H9 (cell line): ENCODE results near the gene SYNGR1. TPM values are rescaled to one million over a fixed set of nuclear protein-coding genes. Genes with fewer than 3 reads are reported as not detected.

Source experiments
- DNase-seq: peaks from one replicate; pipeline ENCODE4 v3.0.0-alpha.2; 2017
- H2AFZ ChIP-seq: one replicate; pipeline ENCODE4 v1.6.1; 2013; ENCODE audit warnings: mild to moderate bottlenecking, low read length, control low read depth, moderate library complexity
- H2AK5ac ChIP-seq: 2 replicates; pipeline ENCODE4 v1.6.1; 2013; ENCODE audit warnings: low read length, control low read depth, mixed read lengths; ENCODE audit not compliant: insufficient read length
- H2BK120ac ChIP-seq: one replicate; pipeline ENCODE4 v1.6.1; 2013; ENCODE audit warnings: low read depth, mild to moderate bottlenecking, low read length, control low read depth, inconsistent platforms; ENCODE audit not compliant: poor library complexity, severe bottlenecking
- H2BK12ac ChIP-seq: 2 replicates; pipeline ENCODE4 v1.6.1; 2013; ENCODE audit warnings: low read length, control low read depth, mixed read lengths, low read depth; ENCODE audit not compliant: insufficient read length
- H2BK15ac ChIP-seq: 2 replicates; pipeline ENCODE4 v1.6.1; 2013; ENCODE audit warnings: low read depth, low read length, control low read depth
- H2BK20ac ChIP-seq: one replicate; pipeline ENCODE4 v1.6.1; 2013; ENCODE audit warnings: low read depth, mild to moderate bottlenecking, low read length, control low read depth, inconsistent platforms; ENCODE audit not compliant: poor library complexity, severe bottlenecking
- H2BK5ac ChIP-seq: 2 replicates; pipeline ENCODE4 v1.6.1; 2013; ENCODE audit warnings: low read length, control low read depth, mixed read lengths; ENCODE audit not compliant: insufficient read length
- H3K14ac ChIP-seq: 2 replicates; pipeline ENCODE4 v1.6.1; 2013; ENCODE audit warnings: low read length, control low read depth; ENCODE audit not compliant: insufficient read depth
- H3K18ac ChIP-seq: 2 replicates; pipeline ENCODE4 v1.6.1; 2013; ENCODE audit warnings: low read depth, mild to moderate bottlenecking, mixed read lengths, low read length, control low read depth; ENCODE audit not compliant: insufficient read length
- H3K23ac ChIP-seq: 2 replicates; pipeline ENCODE4 v1.6.1; 2013; ENCODE audit warnings: low read length, control low read depth, mixed read lengths, low read depth; ENCODE audit not compliant: insufficient read length
- H3K23me2 ChIP-seq: 2 replicates; pipeline ENCODE4 v1.6.1; 2013; ENCODE audit warnings: low read depth, mild to moderate bottlenecking, mixed read lengths, low read length, control low read depth; ENCODE audit not compliant: insufficient read length, poor library complexity, severe bottlenecking
- H3K27ac ChIP-seq: 2 replicates; pipeline ENCODE4 v1.5.1; 2013; ENCODE audit warnings: low read length, control low read depth, mixed read lengths, low read depth; ENCODE audit not compliant: insufficient read length
- H3K27me3 ChIP-seq: 2 replicates; pipeline ENCODE4 v1.6.1; 2013; ENCODE audit warnings: low read length, control low read depth, inconsistent platforms; ENCODE audit not compliant: insufficient read depth
- H3K4ac ChIP-seq: 2 replicates; pipeline ENCODE4 v1.6.1; 2013; ENCODE audit warnings: low read depth, mild to moderate bottlenecking, control low read depth, inconsistent platforms, low read length, moderate library complexity
- H3K4me1 ChIP-seq: 2 replicates; pipeline ENCODE4 v1.6.1; 2013; ENCODE audit warnings: low read length, control low read depth, inconsistent platforms; ENCODE audit not compliant: insufficient read depth
- H3K4me2 ChIP-seq: 2 replicates; pipeline ENCODE4 v1.6.1; 2013; ENCODE audit warnings: low read length, control low read depth, mixed read lengths; ENCODE audit not compliant: insufficient read length, insufficient read depth
- H3K56ac ChIP-seq: 2 replicates; pipeline ENCODE4 v1.6.1; 2013; ENCODE audit warnings: low read depth, mild to moderate bottlenecking, mixed read lengths, low read length, control low read depth; ENCODE audit not compliant: insufficient read length
- H3K79me1 ChIP-seq: 2 replicates; pipeline ENCODE4 v1.6.1; 2013; ENCODE audit warnings: low read depth, mild to moderate bottlenecking, moderate library complexity, low read length, control low read depth, inconsistent platforms; ENCODE audit not compliant: insufficient read depth, poor library complexity, severe bottlenecking
- H3K79me2 ChIP-seq: 2 replicates; pipeline ENCODE4 v1.6.1; 2013; ENCODE audit warnings: low read length, control low read depth, inconsistent platforms; ENCODE audit not compliant: insufficient read depth
- H3K9ac ChIP-seq: 2 replicates; pipeline ENCODE4 v1.6.1; 2013; ENCODE audit warnings: low read length, control low read depth, mixed read lengths; ENCODE audit not compliant: insufficient read length; ENCODE audit errors: extremely low read depth
- H3K9me3 ChIP-seq: one replicate; pipeline ENCODE4 v1.6.1; 2013; ENCODE audit warnings: low read depth, low read length, inconsistent platforms; ENCODE audit not compliant: control insufficient read depth
- H3T11ph ChIP-seq: one replicate; pipeline ENCODE4 v1.6.1; 2013; ENCODE audit warnings: mild to moderate bottlenecking, low read length, control low read depth, inconsistent platforms
- H4K20me1 ChIP-seq: one replicate; pipeline ENCODE4 v1.6.1; 2013; ENCODE audit not compliant: control insufficient read depth, insufficient read length, insufficient read depth
- H4K5ac ChIP-seq: 2 replicates; pipeline ENCODE4 v1.6.1; 2013; ENCODE audit warnings: low read depth, mild to moderate bottlenecking, mixed read lengths, low read length, control low read depth; ENCODE audit not compliant: insufficient read length
- H4K8ac ChIP-seq: replicated peaks from 2 replicates; pipeline ENCODE4 v1.6.1; 2013; ENCODE audit warnings: low read length, control low read depth, mixed read lengths, low read depth; ENCODE audit not compliant: insufficient read length
- H4K91ac ChIP-seq: 2 replicates; pipeline ENCODE4 v1.6.1; 2013; ENCODE audit warnings: low read depth, mild to moderate bottlenecking, moderate library complexity, mixed read lengths, low read length, control low read depth; ENCODE audit not compliant: insufficient read length
- H3K27ac Mint-ChIP-seq, 3 experiments: 2 replicates in 2 of 3; 3 replicates in 1 of 3; pipeline ENCODE4 v1.8.0; 2020 to 2021; ENCODE audit warnings: mixed read lengths in 3 of 3, mild to moderate bottlenecking in 1 of 3, moderate library complexity in 1 of 3
- H3K27me3 Mint-ChIP-seq: 2 replicates; pipeline ENCODE4 v1.8.0; 2021; ENCODE audit warnings: low read depth, mild to moderate bottlenecking, moderate library complexity, mixed read lengths
- H3K36me3 Mint-ChIP-seq, 3 experiments: 2 replicates in 2 of 3; 3 replicates in 1 of 3; pipeline ENCODE4 v1.8.0; 2020 to 2021; ENCODE audit warnings: low read depth in 3 of 3, mixed read lengths in 3 of 3; ENCODE audit not compliant: insufficient read depth in 1 of 3
- H3K4me1 Mint-ChIP-seq, 2 experiments: 2 replicates each; pipeline ENCODE4 v1.8.0; 2020; ENCODE audit warnings: mixed read lengths in 2 of 2
- H3K4me3 Mint-ChIP-seq, 2 experiments: 2 replicates in 1 of 2; 3 replicates in 1 of 2; pipeline ENCODE4 v1.8.0; 2020 to 2021; ENCODE audit warnings: mild to moderate bottlenecking in 2 of 2, mixed read lengths in 2 of 2, moderate library complexity in 1 of 2
- H3K9me3 Mint-ChIP-seq, 2 experiments: 2 replicates in 1 of 2; 3 replicates in 1 of 2; pipeline ENCODE4 v1.8.0; 2020; ENCODE audit warnings: mild to moderate bottlenecking in 2 of 2, mixed read lengths in 2 of 2, moderate library complexity in 1 of 2
- CTCF ChIP-seq: fragments of 200-600 bp; sonication (generic); conservative IDR thresholded peaks from 3 replicates; pipeline ENCODE4 v1.8.0; 2021; ENCODE audit warnings: antibody characterized with exemption, mild to moderate bottlenecking
- WGBS: extraction: QIAGEN DNeasy Blood & Tissue Kit; methylation state at CpG from one replicate; pipeline ENCODE4 v1.1.7; 2013; ENCODE audit warnings: missing lambda C conversion rate, low lambda C conversion rate, mixed read lengths; ENCODE audit not compliant: insufficient read length; ENCODE audit errors: extremely low coverage; 5-methylcytosine and 5-hydroxymethylcytosine counted together
- total RNA-seq: library from RNA; stranded (reverse); gene quantifications from 2 replicates; pipeline ENCODE4 v1.2.1, GENCODE V29; 2021

The SYNGR1 gene
- total RNA-seq, 1 experiment from 2014 or later = 13.2 TPM

- peaks cover 8% of the 10 kb centered on the region; the same call in 1 of the 2 replicates for H3K4me1 ChIP-seq
- no peaks in the 10 kb centered on the region for H3K27me3 Mint-ChIP-seq
- H3K79me1 ChIP-seq = no peaks in the 10 kb centered on the region
- H3K4me1 Mint-ChIP-seq = peaks cover 25 to 26% of the 10 kb centered on the region in 2 experiments
- H3K79me2 ChIP-seq = no peaks in the 10 kb centered on the region
- H3K27ac ChIP-seq = no peak overlapping the region
- no peaks in the 10 kb centered on the region for H3K27me3 ChIP-seq
- H2BK120ac ChIP-seq = no peak overlapping the region
- no peak overlapping the region for H3K14ac ChIP-seq
- no peak overlapping the region for H4K8ac ChIP-seq
- no peaks in the 10 kb centered on the region for H4K20me1 ChIP-seq
- no peak overlapping the region for H3K4me3 Mint-ChIP-seq
- no peak overlapping the region for H3K4me2 ChIP-seq
- no peak overlapping the region for H3K4ac ChIP-seq
- no peak overlapping the region for H2BK15ac ChIP-seq
- H3T11ph ChIP-seq = no peak overlapping the region
- H2BK5ac ChIP-seq = no peak overlapping the region
- no peak overlapping the region for H3K23ac ChIP-seq
- H3K27ac Mint-ChIP-seq = no peak overlapping the region
- H3K23me2 ChIP-seq = no peaks in the 10 kb centered on the region
- DNase-seq = no peak
- no peak overlapping the region for H4K91ac ChIP-seq
- no peak overlapping the region for H2AFZ ChIP-seq
- H3K9me3 Mint-ChIP-seq = no peaks in the 10 kb centered on the region
- H3K9ac ChIP-seq = no peak overlapping the region
- no peak overlapping the region for H2BK12ac ChIP-seq
- no peak for TF ChIP-seq CTCF
- no peak overlapping the region for H2BK20ac ChIP-seq
- no CpG with 5 or more reads among the region's 3 CpGs for WGBS
- no peak overlapping the region for H2AK5ac ChIP-seq
- H3K18ac ChIP-seq = no peak overlapping the region
- no peak overlapping the region for H3K56ac ChIP-seq
- H4K5ac ChIP-seq = no peak overlapping the region
- H3K9me3 ChIP-seq = no peaks in the 10 kb centered on the region
- H3K36me3 Mint-ChIP-seq = peaks cover 15 to 62% (median 54%) of the 10 kb centered on the region in 3 experiments
Measured at GRCh38 chr22:39423976-39424375, 74.2 kb downstream of the SYNGR1 start.
